Neural progenitor cell (in vitro differentiated cells): Measurements from ENCODE around the gene THOC5. TPM values are rescaled to one million over a fixed set of nuclear protein-coding genes. Genes with fewer than 3 reads are reported as not detected.

Experiments used
- DNase-seq: peaks from one replicate; pipeline ENCODE4 v3.0.0-alpha.2; 2016; ENCODE audit warnings: low spot score
- H2AFZ ChIP-seq: fragments of 200-600 bp; sonication (generic); replicated peaks from 2 replicates; pipeline ENCODE4 v1.6.1; 2016; ENCODE audit warnings: antibody characterized with exemption
- H3F3A ChIP-seq: fragments of 200-600 bp; sonication (generic); 2 replicates; pipeline ENCODE4 v1.6.1; 2016; ENCODE audit warnings: antibody characterized with exemption, low read depth
- H3K27ac ChIP-seq: fragments of 200-600 bp; sonication (generic); 2 replicates; pipeline ENCODE4 v1.5.1; 2016; ENCODE audit warnings: mild to moderate bottlenecking
- H3K27me3 ChIP-seq: fragments of 200-600 bp; sonication (generic); 2 replicates; pipeline ENCODE4 v1.6.1; 2016; ENCODE audit warnings: mild to moderate bottlenecking, moderate library complexity
- H3K36me3 ChIP-seq: fragments of 200-600 bp; sonication (generic); 2 replicates; pipeline ENCODE4 v1.5.1; 2016
- H3K4me1 ChIP-seq: fragments of 200-600 bp; sonication (generic); 2 replicates; pipeline ENCODE4 v1.6.1; 2016; ENCODE audit warnings: mixed run types
- H3K4me2 ChIP-seq: fragments of 200-600 bp; sonication (generic); 2 replicates; pipeline ENCODE4 v1.6.1; 2016
- H3K4me3 ChIP-seq: fragments of 200-600 bp; sonication (generic); 2 replicates; pipeline ENCODE4 v1.5.1; 2016
- H3K79me2 ChIP-seq: fragments of 200-600 bp; sonication (generic); 2 replicates; pipeline ENCODE4 v1.6.1; 2016; ENCODE audit warnings: low read depth
- H3K9ac ChIP-seq: fragments of 200-600 bp; sonication (generic); 2 replicates; pipeline ENCODE4 v1.6.1; 2016
- H3K9me3 ChIP-seq: fragments of 200-600 bp; sonication (generic); 2 replicates; pipeline ENCODE4 v1.5.1; 2016; ENCODE audit warnings: low read depth
- H4K20me1 ChIP-seq: fragments of 200-600 bp; sonication (generic); 2 replicates; pipeline ENCODE4 v1.6.1; 2016; ENCODE audit warnings: low read depth
- H3K27ac Mint-ChIP-seq: 3 replicates; pipeline ENCODE4 v1.8.0; 2021; ENCODE audit warnings: mixed read lengths
- H3K27me3 Mint-ChIP-seq: 2 replicates; pipeline ENCODE4 v1.8.0; 2022; ENCODE audit warnings: low read depth, mild to moderate bottlenecking, inconsistent platforms, moderate library complexity, mixed read lengths; ENCODE audit not compliant: insufficient read depth
- H3K36me3 Mint-ChIP-seq: 3 replicates; pipeline ENCODE4 v1.8.0; 2021; ENCODE audit warnings: mixed read lengths
- H3K4me1 Mint-ChIP-seq: 3 replicates; pipeline ENCODE4 v1.8.0; 2021; ENCODE audit warnings: mixed read lengths
- H3K4me3 Mint-ChIP-seq: 3 replicates; pipeline ENCODE4 v1.8.0; 2021; ENCODE audit warnings: mild to moderate bottlenecking, moderate library complexity, mixed read lengths
- H3K9me3 Mint-ChIP-seq: 3 replicates; pipeline ENCODE4 v1.8.0; 2020; ENCODE audit warnings: mixed read lengths
- EZH2 ChIP-seq: fragments of 200-600 bp; sonication (generic); IDR thresholded peaks from 2 replicates; pipeline ENCODE4 v1.6.1; 2017; ENCODE audit warnings: antibody characterized with exemption, mild to moderate bottlenecking, moderate library complexity
- EZH2phosphoT487 ChIP-seq: fragments of 200-600 bp; sonication (generic); IDR thresholded peaks from 2 replicates; pipeline ENCODE4 v1.6.1; 2017; ENCODE audit warnings: antibody characterized with exemption
- total RNA-seq: library from RNA; depleted of rRNA; stranded (reverse); fragments of >200 nt; gene quantifications from 2 replicates; pipeline ENCODE4 v1.2.3, GENCODE V29; 2015; ENCODE audit warnings: low replicate concordance
- TF ChIP-seq, protein P1 (sequence below): fragments of 200-600 bp; sonication (generic); IDR thresholded peaks from 2 replicates; pipeline ENCODE4 v1.5.1; 2017; ENCODE audit warnings: antibody characterized with exemption, mild to moderate bottlenecking

The THOC5 gene
- total RNA-seq, 1 donor from 2014 or later: 42.9 TPM

DNA sequence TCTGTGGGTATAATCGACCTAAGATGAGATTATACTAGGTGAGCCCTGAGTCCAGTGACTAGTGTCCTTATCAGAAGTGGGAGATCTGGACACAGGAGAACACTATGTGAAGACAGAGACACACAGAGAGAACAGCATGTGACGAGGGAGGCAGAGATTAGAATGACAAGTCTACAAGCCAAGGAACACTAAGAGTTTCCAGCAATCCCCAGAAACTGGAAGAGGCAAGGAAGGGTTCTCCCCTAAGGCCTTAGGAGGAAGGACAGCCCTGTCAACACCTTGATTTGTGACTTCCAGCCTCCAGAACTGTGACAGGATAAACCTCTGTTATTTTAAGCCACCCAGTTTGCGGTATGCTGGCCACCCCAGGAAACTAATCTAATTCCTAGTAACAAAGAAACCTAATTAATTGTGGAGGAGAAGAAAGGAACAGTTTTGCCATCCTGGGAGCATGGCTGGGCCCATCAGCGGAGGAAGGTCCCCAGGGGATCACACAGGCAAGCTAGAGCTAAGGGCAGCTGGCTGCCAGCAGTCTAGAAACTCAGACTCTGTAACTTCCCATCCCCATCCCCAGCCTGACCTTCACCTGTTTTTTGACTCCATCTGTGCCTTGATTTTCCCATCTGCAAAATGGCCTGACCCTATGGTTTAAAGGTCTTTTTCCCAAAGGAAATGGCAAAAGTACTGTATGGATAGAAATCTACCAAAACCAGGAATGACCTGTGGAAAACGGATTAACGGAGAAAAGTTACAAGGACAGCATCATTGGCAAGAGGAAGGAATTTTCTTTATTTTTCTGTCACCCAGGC, 10.3 kb upstream of the THOC5 start:
- no peak overlapping the region for H3K4me2 ChIP-seq
- H3K4me3 ChIP-seq: no peak overlapping the region
- H2AFZ ChIP-seq: no peak overlapping the region
- DNase-seq: no peak
- H3K36me3 ChIP-seq: peaks cover 12% of the 10 kb centered on the region
- H3K4me1 ChIP-seq: no peaks in the 10 kb centered on the region
- H3K79me2 ChIP-seq: no peaks in the 10 kb centered on the region
- TF ChIP-seq, protein P1, sequence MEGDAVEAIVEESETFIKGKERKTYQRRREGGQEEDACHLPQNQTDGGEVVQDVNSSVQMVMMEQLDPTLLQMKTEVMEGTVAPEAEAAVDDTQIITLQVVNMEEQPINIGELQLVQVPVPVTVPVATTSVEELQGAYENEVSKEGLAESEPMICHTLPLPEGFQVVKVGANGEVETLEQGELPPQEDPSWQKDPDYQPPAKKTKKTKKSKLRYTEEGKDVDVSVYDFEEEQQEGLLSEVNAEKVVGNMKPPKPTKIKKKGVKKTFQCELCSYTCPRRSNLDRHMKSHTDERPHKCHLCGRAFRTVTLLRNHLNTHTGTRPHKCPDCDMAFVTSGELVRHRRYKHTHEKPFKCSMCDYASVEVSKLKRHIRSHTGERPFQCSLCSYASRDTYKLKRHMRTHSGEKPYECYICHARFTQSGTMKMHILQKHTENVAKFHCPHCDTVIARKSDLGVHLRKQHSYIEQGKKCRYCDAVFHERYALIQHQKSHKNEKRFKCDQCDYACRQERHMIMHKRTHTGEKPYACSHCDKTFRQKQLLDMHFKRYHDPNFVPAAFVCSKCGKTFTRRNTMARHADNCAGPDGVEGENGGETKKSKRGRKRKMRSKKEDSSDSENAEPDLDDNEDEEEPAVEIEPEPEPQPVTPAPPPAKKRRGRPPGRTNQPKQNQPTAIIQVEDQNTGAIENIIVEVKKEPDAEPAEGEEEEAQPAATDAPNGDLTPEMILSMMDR: no peak
- TF ChIP-seq EZH2 (no peak), EZH2phosphoT487 (no peak)
- no peaks in the 10 kb centered on the region for H3K9me3 ChIP-seq
- H3K9ac ChIP-seq: no peak overlapping the region
- H3K36me3 Mint-ChIP-seq: peaks cover 30% of the 10 kb centered on the region
- H3F3A ChIP-seq: peaks cover 15% of the 10 kb centered on the region
- no peak overlapping the region for H3K4me3 Mint-ChIP-seq
- H3K27me3 ChIP-seq: no peaks in the 10 kb centered on the region
- no peak overlapping the region for H3K27ac ChIP-seq
- H3K9me3 Mint-ChIP-seq: no peaks in the 10 kb centered on the region
- H3K27me3 Mint-ChIP-seq: no peaks in the 10 kb centered on the region
- H3K4me1 Mint-ChIP-seq: no peaks in the 10 kb centered on the region
- H4K20me1 ChIP-seq: no peaks in the 10 kb centered on the region
- H3K27ac Mint-ChIP-seq: no peak overlapping the region

DNA sequence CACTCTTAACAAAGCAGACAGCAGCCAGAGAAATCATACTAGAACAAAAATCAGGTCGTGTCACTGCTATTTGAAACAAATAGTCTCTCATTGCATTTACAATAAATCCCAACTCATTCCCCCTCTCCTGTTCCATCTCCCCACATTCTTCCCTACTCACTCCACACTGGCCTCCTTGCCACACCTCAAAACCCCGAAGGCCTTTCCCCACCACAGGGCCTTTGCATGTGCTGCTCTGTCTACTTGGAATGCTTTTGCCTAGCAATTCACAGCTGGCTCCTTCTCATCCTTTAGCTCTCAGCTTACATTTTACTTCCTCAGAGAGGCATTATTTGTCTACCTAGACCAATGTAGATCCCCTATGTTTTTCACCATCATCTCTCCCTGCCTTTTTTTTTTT, 6.3 kb upstream of the THOC5 start:
- no peaks in the 10 kb centered on the region for H3K79me2 ChIP-seq
- H2AFZ ChIP-seq: no peak overlapping the region
- no peak overlapping the region for H3K27ac ChIP-seq
- H4K20me1 ChIP-seq: no peaks in the 10 kb centered on the region
- H3K4me1 Mint-ChIP-seq: peaks cover 3% of the 10 kb centered on the region
- H3K4me1 ChIP-seq: no peaks in the 10 kb centered on the region
- no peak overlapping the region for H3K9ac ChIP-seq
- peaks cover 16% of the 10 kb centered on the region for H3F3A ChIP-seq
- H3K36me3 ChIP-seq: peaks cover 10% of the 10 kb centered on the region
- no peaks in the 10 kb centered on the region for H3K9me3 ChIP-seq
- H3K27me3 ChIP-seq: no peaks in the 10 kb centered on the region
- no peak overlapping the region for H3K4me2 ChIP-seq
- TF ChIP-seq, protein P1: no peak
- no peak for TF ChIP-seq EZH2phosphoT487
- no peak for TF ChIP-seq EZH2
- no peak overlapping the region for H3K4me3 Mint-ChIP-seq
- H3K36me3 Mint-ChIP-seq: peaks cover 39% of the 10 kb centered on the region
- H3K9me3 Mint-ChIP-seq: no peaks in the 10 kb centered on the region
- H3K27me3 Mint-ChIP-seq: no peaks in the 10 kb centered on the region
- no peak overlapping the region for H3K4me3 ChIP-seq
- no peak for DNase-seq
- H3K27ac Mint-ChIP-seq: no peak overlapping the region

DNA sequence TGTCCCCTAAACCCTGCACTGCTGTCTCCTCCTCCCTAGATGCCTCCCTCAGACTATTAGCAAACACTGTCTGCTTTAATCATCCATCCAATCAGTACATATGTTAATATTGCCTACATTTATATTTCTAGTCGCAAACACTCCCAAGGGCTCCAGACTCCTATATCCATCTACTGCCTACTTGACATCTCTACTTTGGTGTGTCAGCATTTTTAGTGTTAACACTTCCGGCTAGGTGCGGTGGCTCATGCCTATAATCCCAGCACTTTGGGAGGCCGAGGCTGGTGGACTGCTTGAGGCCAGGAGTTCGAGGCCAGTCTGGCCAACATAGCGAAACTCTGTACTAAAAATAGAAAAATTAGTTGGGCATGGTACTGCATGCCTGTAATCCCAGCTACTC, 5.5 kb upstream of the THOC5 start:
- Mint-ChIP-seq H3K9me3 (no peaks in the 10 kb centered on the region), H3K36me3 (peaks cover 37% of the 10 kb centered on the region), H3K27ac (peak overlapping the region; percentile 39), H3K27me3 (no peaks in the 10 kb centered on the region), H3K4me1 (peaks cover 3% of the 10 kb centered on the region), H3K4me3 (no peak overlapping the region)
- Histone ChIP-seq H3K9ac (no peak overlapping the region), H3K4me2 (no peak overlapping the region), H3K27ac (no peak overlapping the region), H3F3A (peaks cover 18% of the 10 kb centered on the region), H3K79me2 (no peaks in the 10 kb centered on the region), H3K27me3 (no peaks in the 10 kb centered on the region), H3K9me3 (no peaks in the 10 kb centered on the region), H3K4me1 (no peaks in the 10 kb centered on the region), H2AFZ (no peak overlapping the region), H4K20me1 (no peaks in the 10 kb centered on the region), H3K36me3 (peaks cover 10% of the 10 kb centered on the region), H3K4me3 (no peak overlapping the region)
- TF ChIP-seq EZH2 (no peak), EZH2phosphoT487 (no peak)
- TF ChIP-seq, protein P1: no peak
- no peak for DNase-seq
